ENCODE measurements around the gene AP2B1.

AP2B1 gene

DNA sequence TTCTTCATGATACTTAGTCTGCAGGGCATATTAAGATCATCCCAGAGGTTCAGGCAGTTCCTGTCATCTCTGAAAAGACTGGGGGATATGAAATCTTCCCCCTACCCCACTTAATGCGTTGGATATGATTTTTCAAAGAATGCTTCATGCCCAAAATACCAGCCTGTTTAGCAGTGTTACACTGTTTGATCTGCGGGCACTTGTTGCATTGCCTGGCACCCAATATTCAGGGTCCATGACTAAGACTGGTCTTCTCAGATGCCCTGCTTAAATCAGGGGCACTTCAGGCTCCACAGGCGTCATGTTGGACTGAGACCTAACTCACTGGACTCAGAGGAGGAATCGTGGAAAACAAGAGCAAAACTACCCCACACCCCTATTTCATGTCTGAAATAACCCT lies 137.9 kb downstream of the AP2B1 start:
- no peaks in the 10 kb centered on the region for H3F3A ChIP-seq (ENCODE audit: insufficient read depth)
- no peak overlapping the region for H3K4me3 ChIP-seq (ENCODE audit: insufficient read depth, low read length, poor library complexity, severe bottlenecking)
- no peaks in the 10 kb centered on the region for H3K27me3 ChIP-seq (ENCODE audit: low read length)
- no peaks in the 10 kb centered on the region for H3K79me2 ChIP-seq (ENCODE audit: insufficient read depth, low read length)
- H3K27ac ChIP-seq (ENCODE audit: low read depth, low read length), result no peak overlapping the region
- TF ChIP-seq EZH2phosphoT487 (conservative IDR thresholded peaks at IDR 0.05; ENCODE audit: low read length), result no peak
- TF ChIP-seq, protein P1, sequence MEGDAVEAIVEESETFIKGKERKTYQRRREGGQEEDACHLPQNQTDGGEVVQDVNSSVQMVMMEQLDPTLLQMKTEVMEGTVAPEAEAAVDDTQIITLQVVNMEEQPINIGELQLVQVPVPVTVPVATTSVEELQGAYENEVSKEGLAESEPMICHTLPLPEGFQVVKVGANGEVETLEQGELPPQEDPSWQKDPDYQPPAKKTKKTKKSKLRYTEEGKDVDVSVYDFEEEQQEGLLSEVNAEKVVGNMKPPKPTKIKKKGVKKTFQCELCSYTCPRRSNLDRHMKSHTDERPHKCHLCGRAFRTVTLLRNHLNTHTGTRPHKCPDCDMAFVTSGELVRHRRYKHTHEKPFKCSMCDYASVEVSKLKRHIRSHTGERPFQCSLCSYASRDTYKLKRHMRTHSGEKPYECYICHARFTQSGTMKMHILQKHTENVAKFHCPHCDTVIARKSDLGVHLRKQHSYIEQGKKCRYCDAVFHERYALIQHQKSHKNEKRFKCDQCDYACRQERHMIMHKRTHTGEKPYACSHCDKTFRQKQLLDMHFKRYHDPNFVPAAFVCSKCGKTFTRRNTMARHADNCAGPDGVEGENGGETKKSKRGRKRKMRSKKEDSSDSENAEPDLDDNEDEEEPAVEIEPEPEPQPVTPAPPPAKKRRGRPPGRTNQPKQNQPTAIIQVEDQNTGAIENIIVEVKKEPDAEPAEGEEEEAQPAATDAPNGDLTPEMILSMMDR (IDR thresholded peaks at IDR 0.05; ENCODE audit: insufficient read depth, low read length, poor library complexity, severe bottlenecking), result no peak
- H2AFZ ChIP-seq (ENCODE audit: low read depth, low read length, severe bottlenecking), result no peak overlapping the region
- no peaks in the 10 kb centered on the region for H3K9me2 ChIP-seq (replicated peaks; ENCODE audit: insufficient read depth, low read length)
- H3K9ac ChIP-seq (ENCODE audit: low read length), result no peak overlapping the region
- H3K9me3 ChIP-seq (ENCODE audit: insufficient read depth, low read length), result no peaks in the 10 kb centered on the region
- H3K4me2 ChIP-seq (ENCODE audit: low read depth, low read length, poor library complexity, severe bottlenecking), result no peak overlapping the region
- no peaks in the 10 kb centered on the region; the same call in 1 of the 2 replicates for H3K36me3 ChIP-seq (ENCODE audit: low read length)
- no peaks in the 10 kb centered on the region for H4K20me1 ChIP-seq (ENCODE audit: low read depth, low read length)

DNA sequence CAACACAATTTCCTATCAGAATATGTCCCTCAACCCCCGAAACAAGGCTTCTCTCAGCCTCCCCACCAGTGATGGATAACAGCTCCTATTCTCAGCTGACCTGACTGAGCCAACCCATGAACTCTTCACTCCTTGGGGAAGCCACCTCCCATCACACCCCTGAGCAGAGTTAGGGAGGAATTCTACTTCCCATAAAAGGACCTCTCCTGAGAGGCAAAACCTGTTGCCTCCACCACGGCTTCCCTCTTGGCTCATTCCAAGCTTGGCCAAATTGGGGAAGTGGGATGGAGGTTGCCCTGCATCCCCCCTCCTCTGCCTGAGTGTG lies 138.6 kb downstream of the AP2B1 start:
- Histone ChIP-seq H3K4me3 (ENCODE audit: insufficient read depth, low read length, poor library complexity, severe bottlenecking) (no peak overlapping the region), H3F3A (ENCODE audit: insufficient read depth) (no peaks in the 10 kb centered on the region), H3K36me3 (ENCODE audit: low read length) (no peaks in the 10 kb centered on the region; the same call in 1 of the 2 replicates), H4K20me1 (ENCODE audit: low read depth, low read length) (no peaks in the 10 kb centered on the region), H3K9me2 (replicated peaks; ENCODE audit: insufficient read depth, low read length) (no peaks in the 10 kb centered on the region), H2AFZ (ENCODE audit: low read depth, low read length, severe bottlenecking) (no peak overlapping the region), H3K27ac (ENCODE audit: low read depth, low read length) (no peak overlapping the region), H3K4me2 (ENCODE audit: low read depth, low read length, poor library complexity, severe bottlenecking) (no peak overlapping the region), H3K9me3 (ENCODE audit: insufficient read depth, low read length) (no peaks in the 10 kb centered on the region), H3K27me3 (ENCODE audit: low read length) (no peaks in the 10 kb centered on the region), H3K79me2 (ENCODE audit: insufficient read depth, low read length) (no peaks in the 10 kb centered on the region), H3K9ac (ENCODE audit: low read length) (no peak overlapping the region)
- no peak for TF ChIP-seq EZH2phosphoT487 (conservative IDR thresholded peaks at IDR 0.05; ENCODE audit: low read length)
- TF ChIP-seq, protein P1 (IDR thresholded peaks at IDR 0.05; ENCODE audit: insufficient read depth, low read length, poor library complexity, severe bottlenecking), result no peak

DNA sequence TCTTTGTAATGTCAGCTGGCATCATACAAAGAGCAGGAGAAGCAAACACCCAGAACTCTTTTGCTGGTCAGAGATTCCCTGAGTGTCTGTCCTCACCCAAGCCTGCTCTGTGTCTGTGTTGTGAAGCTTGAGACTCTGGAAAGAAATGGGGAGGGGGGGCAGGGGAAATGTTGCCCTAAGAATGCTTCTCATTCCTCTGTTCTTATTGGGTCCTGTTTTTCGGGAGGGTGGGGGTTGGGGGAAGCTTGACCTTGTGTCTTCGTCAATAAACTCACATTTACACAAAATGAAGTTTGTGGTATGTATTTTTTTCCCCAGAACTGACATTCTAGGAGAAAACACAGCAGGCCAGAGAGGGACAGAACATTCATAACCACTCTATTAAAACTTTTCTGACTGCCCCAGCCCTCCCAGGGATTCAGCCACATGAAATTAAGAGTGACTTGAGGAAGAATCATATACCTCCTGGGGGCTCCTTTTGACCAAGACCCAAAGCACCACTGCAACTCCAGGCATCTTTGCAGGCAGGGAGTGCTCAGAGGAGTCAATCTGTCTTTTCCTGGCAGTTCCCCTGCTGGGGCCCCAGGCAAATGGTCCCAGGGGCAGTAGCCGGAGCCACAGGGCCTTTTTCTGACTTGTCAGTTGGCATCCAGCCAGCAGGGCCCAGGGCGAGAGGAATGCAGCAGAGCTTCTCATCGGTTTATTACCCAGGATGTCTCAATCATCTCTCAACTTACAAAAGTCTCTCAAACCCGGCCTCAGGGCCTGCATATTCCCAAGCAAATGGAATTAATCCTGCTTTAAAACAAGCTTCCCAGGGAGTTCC lies 139.2 kb downstream of the AP2B1 start:
- H3K9me2 ChIP-seq (replicated peaks; ENCODE audit: insufficient read depth, low read length), result no peaks in the 10 kb centered on the region
- no peak overlapping the region for H3K4me3 ChIP-seq (ENCODE audit: insufficient read depth, low read length, poor library complexity, severe bottlenecking)
- H3K9me3 ChIP-seq (ENCODE audit: insufficient read depth, low read length), result no peaks in the 10 kb centered on the region
- no peak overlapping the region for H2AFZ ChIP-seq (ENCODE audit: low read depth, low read length, severe bottlenecking)
- no peaks in the 10 kb centered on the region for H3K79me2 ChIP-seq (ENCODE audit: insufficient read depth, low read length)
- no peaks in the 10 kb centered on the region for H3F3A ChIP-seq (ENCODE audit: insufficient read depth)
- no peak overlapping the region for H3K4me2 ChIP-seq (ENCODE audit: low read depth, low read length, poor library complexity, severe bottlenecking)
- H3K27me3 ChIP-seq (ENCODE audit: low read length), result no peaks in the 10 kb centered on the region
- no peaks in the 10 kb centered on the region for H4K20me1 ChIP-seq (ENCODE audit: low read depth, low read length)
- H3K36me3 ChIP-seq (ENCODE audit: low read length), result no peaks in the 10 kb centered on the region; the same call in 1 of the 2 replicates
- no peak overlapping the region for H3K27ac ChIP-seq (ENCODE audit: low read depth, low read length)
- H3K9ac ChIP-seq (ENCODE audit: low read length), result no peak overlapping the region
- TF ChIP-seq EZH2phosphoT487 (conservative IDR thresholded peaks at IDR 0.05; ENCODE audit: low read length), result no peak
- TF ChIP-seq, protein P1 (IDR thresholded peaks at IDR 0.05; ENCODE audit: insufficient read depth, low read length, poor library complexity, severe bottlenecking), result no peak

Data from SU-DHL-6 (cell line).